PC-3 (cell line): ENCODE measurements around the gene MEF2B. TPM values are rescaled to one million over a fixed set of nuclear protein-coding genes. Genes with fewer than 3 reads are reported as not detected.
"Not testable (repeated sequence)": the region's sequence is repeated elsewhere in the genome, so short reads cannot be mapped to it uniquely, and the experiment has no call there.

Source experiments
- ATAC-seq: fragments of 200-7000 bp; cut with Tn5 transposase; 2 replicates; pipeline ENCODE4 v1.9.1; 2020; ENCODE audit warnings: mild to moderate bottlenecking, moderate library complexity
- BruUV-seq: library from RNA; stranded (reverse); fragments of 400-500 nt; replicated peaks from 2 replicates; lab custom pipeline; 2021; lab: Mats Ljungman, UMichigan
- CTCF ChIA-PET: fragments of 300-600 bp; sonication (Branson Sonifier 250); formaldehyde crosslinking; loops from one replicate; lab custom pipeline; 2022; ENCODE audit warnings: antibody characterized with exemption; lab: Charles Lee
- POLR2A ChIA-PET: fragments of 300-600 bp; sonication (Branson Sonifier 250); formaldehyde crosslinking; loops from one replicate; lab custom pipeline; 2022; ENCODE audit warnings: antibody characterized with exemption; ENCODE audit not compliant: unreplicated experiment; lab: Charles Lee
- DNase-seq: peaks from one replicate; pipeline ENCODE4 v3.0.0-alpha.2; 2015
- H2AFZ ChIP-seq: fragments of 300-600 bp; sonication (generic); 2 replicates; pipeline ENCODE4 v1.6.0; 2016; ENCODE audit warnings: antibody characterized with exemption, low read length
- H3F3A ChIP-seq: fragments of 300-600 bp; sonication (generic); one replicate; pipeline ENCODE4 v1.6.0; 2017; ENCODE audit warnings: antibody characterized with exemption, low read length, control low read depth, mild to moderate bottlenecking; ENCODE audit not compliant: unreplicated experiment
- H3K27ac ChIP-seq: fragments of 300-600 bp; sonication (generic); 2 replicates; pipeline ENCODE4 v1.5.1; 2016; ENCODE audit warnings: mild to moderate bottlenecking, low read length
- H3K27me3 ChIP-seq: fragments of 300-600 bp; sonication (generic); 2 replicates; pipeline ENCODE4 v1.6.1; 2016; ENCODE audit warnings: low read length, mixed read lengths
- H3K36me3 ChIP-seq: fragments of 300-600 bp; sonication (generic); 2 replicates; pipeline ENCODE4 v1.6.1; 2016; ENCODE audit warnings: low read depth, mixed run types, low read length, mixed read lengths
- H3K4me1 ChIP-seq: fragments of 300-600 bp; sonication (generic); 2 replicates; pipeline ENCODE4 v1.5.1; 2016; ENCODE audit warnings: low read length; ENCODE audit not compliant: insufficient read depth
- H3K4me2 ChIP-seq: fragments of 300-600 bp; sonication (generic); 2 replicates; pipeline ENCODE4 v1.6.0; 2016; ENCODE audit warnings: low read length
- H3K4me3 ChIP-seq: fragments of 300-600 bp; sonication (generic); 2 replicates; pipeline ENCODE4 v1.5.1; 2016; ENCODE audit warnings: mild to moderate bottlenecking, low read length, mixed read lengths
- H3K79me2 ChIP-seq: fragments of 300-600 bp; sonication (generic); 2 replicates; pipeline ENCODE4 v1.6.1; 2017; ENCODE audit warnings: low read length, mixed read lengths
- H3K9ac ChIP-seq: fragments of 300-600 bp; sonication (generic); 2 replicates; pipeline ENCODE4 v1.6.0; 2016; ENCODE audit warnings: mild to moderate bottlenecking, low read length
- H3K9me2 ChIP-seq: fragments of 300-600 bp; sonication (generic); replicated peaks from 2 replicates; pipeline ENCODE4 v1.6.1; 2016; ENCODE audit warnings: mixed run types, low read length, mixed read lengths
- H3K9me3 ChIP-seq: fragments of 300-600 bp; sonication (generic); 2 replicates; pipeline ENCODE4 v1.6.1; 2016; ENCODE audit warnings: low read length, mixed read lengths
- H4K20me1 ChIP-seq: fragments of 300-600 bp; sonication (generic); 2 replicates; pipeline ENCODE4 v1.6.1; 2016; ENCODE audit warnings: low read length, mixed read lengths
- EZH2 ChIP-seq: fragments of 300-600 bp; sonication (generic); IDR thresholded peaks from one replicate; pipeline ENCODE4 v1.6.1; 2017; ENCODE audit warnings: antibody characterized with exemption, mild to moderate bottlenecking, low read length; ENCODE audit not compliant: unreplicated experiment
- EZH2phosphoT487 ChIP-seq: fragments of 300-600 bp; sonication (generic); IDR thresholded peaks from 2 replicates; pipeline ENCODE4 v1.6.1; 2018; ENCODE audit warnings: mild to moderate bottlenecking, antibody characterized with exemption, low read length, borderline replicate concordance
- intact Hi-C: fragments of 100-400 bp; cut with micrococcal nuclease; formaldehyde crosslinking; loops from 2 replicates; pipeline ENCODE4 v1.9.0; 2023
- total RNA-seq: library from RNA; depleted of rRNA; stranded (reverse); fragments of >200 nt; gene quantifications from 2 replicates; pipeline ENCODE4 v1.2.3, GENCODE V29; 2014
- TF ChIP-seq, protein P1 (sequence below): fragments of 300-600 bp; sonication (generic); conservative IDR thresholded peaks from 2 replicates; pipeline ENCODE4 v1.5.1; 2017; ENCODE audit warnings: antibody characterized with exemption, low read depth, mild to moderate bottlenecking, low read length

Gene MEF2B
- total RNA-seq, 1 experiment from 2014 or later: 0.22 TPM

GRCh38 chr19:19137556-19138108 is 32.4 kb downstream of the MEF2B start:
- no peaks in the 10 kb centered on the region for H3K9me2 ChIP-seq
- POLR2A ChIA-PET: no interaction called here
- no peaks in the 10 kb centered on the region for H3K27me3 ChIP-seq
- H3K36me3 ChIP-seq: peaks cover 7% of the 10 kb centered on the region
- intact Hi-C loops: loop anchor here (2.0 kb wide), 1 partner anchor 83 kb away; no protein-coding TSS in a partner anchor
- BruUV-seq: TSS peak; percentile 43
- H2AFZ ChIP-seq: peak overlapping the region; percentile 95
- TF ChIP-seq, protein P1, sequence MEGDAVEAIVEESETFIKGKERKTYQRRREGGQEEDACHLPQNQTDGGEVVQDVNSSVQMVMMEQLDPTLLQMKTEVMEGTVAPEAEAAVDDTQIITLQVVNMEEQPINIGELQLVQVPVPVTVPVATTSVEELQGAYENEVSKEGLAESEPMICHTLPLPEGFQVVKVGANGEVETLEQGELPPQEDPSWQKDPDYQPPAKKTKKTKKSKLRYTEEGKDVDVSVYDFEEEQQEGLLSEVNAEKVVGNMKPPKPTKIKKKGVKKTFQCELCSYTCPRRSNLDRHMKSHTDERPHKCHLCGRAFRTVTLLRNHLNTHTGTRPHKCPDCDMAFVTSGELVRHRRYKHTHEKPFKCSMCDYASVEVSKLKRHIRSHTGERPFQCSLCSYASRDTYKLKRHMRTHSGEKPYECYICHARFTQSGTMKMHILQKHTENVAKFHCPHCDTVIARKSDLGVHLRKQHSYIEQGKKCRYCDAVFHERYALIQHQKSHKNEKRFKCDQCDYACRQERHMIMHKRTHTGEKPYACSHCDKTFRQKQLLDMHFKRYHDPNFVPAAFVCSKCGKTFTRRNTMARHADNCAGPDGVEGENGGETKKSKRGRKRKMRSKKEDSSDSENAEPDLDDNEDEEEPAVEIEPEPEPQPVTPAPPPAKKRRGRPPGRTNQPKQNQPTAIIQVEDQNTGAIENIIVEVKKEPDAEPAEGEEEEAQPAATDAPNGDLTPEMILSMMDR: no peak
- TF ChIP-seq EZH2phosphoT487: no peak
- no peak for TF ChIP-seq EZH2
- H3K27ac ChIP-seq: no peak overlapping the region
- ATAC-seq (peak; percentile 27; the same call in 1 of the 2 replicates), DNase-seq (no peak)
- H3K9me3 ChIP-seq: no peaks in the 10 kb centered on the region
- H3K4me1 ChIP-seq: peaks cover 11% of the 10 kb centered on the region; the same call in 1 of the 2 replicates
- peaks cover 13% of the 10 kb centered on the region for H3K79me2 ChIP-seq
- no peaks in the 10 kb centered on the region for H3F3A ChIP-seq
- H3K9ac ChIP-seq: peak overlapping the region; percentile 89
- no peaks in the 10 kb centered on the region for H4K20me1 ChIP-seq
- peak overlapping the region; percentile 100 for H3K4me2 ChIP-seq
- CTCF ChIA-PET: no interaction called here
- peak overlapping the region; percentile 85 for H3K4me3 ChIP-seq

GRCh38 chr19:19135713-19136112 is 34.4 kb downstream of the MEF2B start:
- Histone ChIP-seq H3K4me1 (peaks cover 11% of the 10 kb centered on the region; the same call in 1 of the 2 replicates), H3K36me3 (peaks cover 15% of the 10 kb centered on the region), H3K79me2 (peaks cover 13% of the 10 kb centered on the region)
- H4K20me1 ChIP-seq, H3K27me3 ChIP-seq, H3F3A ChIP-seq, ATAC-seq, H3K9me2 ChIP-seq, intact Hi-C loops, H2AFZ ChIP-seq, H3K27ac ChIP-seq, CTCF ChIA-PET, H3K9me3 ChIP-seq, H3K4me2 ChIP-seq, DNase-seq, H3K4me3 ChIP-seq, H3K9ac ChIP-seq, BruUV-seq: not testable (repeated sequence)
- POLR2A ChIA-PET: interaction anchor here (0.6 kb wide), 1 partner anchor 51 kb away, joined by 8 read pairs; no protein-coding TSS in a partner anchor

DNA sequence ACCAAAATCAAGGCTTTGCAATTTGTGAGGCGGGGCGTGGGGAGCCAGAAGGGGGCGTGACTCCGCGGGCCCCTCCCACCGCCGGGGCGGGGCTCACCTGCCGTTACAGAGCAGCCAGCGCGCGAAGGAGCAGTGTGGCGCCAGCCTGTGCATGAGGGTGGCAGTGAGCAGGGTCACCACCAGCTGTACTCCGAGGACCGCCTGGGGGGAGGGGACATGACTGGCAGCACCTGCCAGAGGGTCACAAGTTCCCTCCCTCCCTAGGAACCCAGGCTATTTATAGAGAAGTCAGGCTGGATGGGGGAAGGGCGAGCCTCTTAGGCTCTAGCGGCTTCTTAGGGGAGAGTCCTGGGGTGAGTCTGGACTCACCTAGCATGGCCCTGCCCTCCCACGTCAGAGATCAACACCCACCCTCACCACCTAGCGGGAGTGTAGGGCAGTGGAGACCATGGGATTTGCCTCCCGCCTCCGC is 35.3 kb downstream of the MEF2B start:
- H3K27ac ChIP-seq: no peak overlapping the region
- BruUV-seq: no TSS peak
- no peaks in the 10 kb centered on the region for H3K9me2 ChIP-seq
- H3K4me3 ChIP-seq: no peak overlapping the region
- ATAC-seq: no peak
- H3F3A ChIP-seq: no peaks in the 10 kb centered on the region
- intact Hi-C loops: no loop called here
- 0 out of 2 replicates have a peak, but pooled peaks cover 5% of the 10 kb centered on the region for H3K9me3 ChIP-seq
- CTCF ChIA-PET: no interaction called here
- H2AFZ ChIP-seq: no peak overlapping the region
- H3K79me2 ChIP-seq: peaks cover 13% of the 10 kb centered on the region
- no peak for DNase-seq
- no peaks in the 10 kb centered on the region for H4K20me1 ChIP-seq
- POLR2A ChIA-PET: no interaction called here
- H3K9ac ChIP-seq: no peak overlapping the region
- H3K4me2 ChIP-seq: no peak overlapping the region
- H3K36me3 ChIP-seq: peaks cover 15% of the 10 kb centered on the region
- no peaks in the 10 kb centered on the region for H3K27me3 ChIP-seq
- TF ChIP-seq, protein P1: no peak
- TF ChIP-seq EZH2: no peak
- TF ChIP-seq EZH2phosphoT487: no peak
- H3K4me1 ChIP-seq: peaks cover 11% of the 10 kb centered on the region; the same call in 1 of the 2 replicates
